Left colon (tissue), 2 donors: Measurements from ENCODE around the gene ITPK1. TPM values are rescaled to one million over a fixed set of nuclear protein-coding genes. Genes with fewer than 3 reads are reported as not detected.

ENCODE experiments used
- ATAC-seq: fragments of 200-7000 bp; cut with Tn5 transposase; one replicate; pipeline ENCODE4 v1.9.1; 2020; ENCODE audit warnings: mild to moderate bottlenecking, moderate library complexity
- DNase-seq, 2 donors: peaks; one replicate each; pipeline ENCODE4 v3.0.0-alpha.2; 2020
- intact Hi-C, 2 donors: fragments of 100-400 bp; cut with DNase I in 1 of 2; cut with micrococcal nuclease in 1 of 2; formaldehyde crosslinking; loops; one replicate each; pipeline versions ENCODE4 v1.11.2 to v1.14.0; 2022; cut with DNase I, micrococcal nuclease
- total RNA-seq, 2 donors: library from RNA; stranded (reverse); fragmentation: NEBNext Ultra II Directional; extraction: Animal tissue kit (Norgen Biotek cat#: 25700); gene quantifications; one replicate each; pipeline ENCODE4 v1.2.1, GENCODE V29; 2021
- donor health status: DM: no; HTN: no; CAD: no.
- donor health status: DM: yes; HTN: yes; CAD: no.

ITPK1 gene
- total RNA-seq, 2 donors from 2014 or later = 138 to 142 TPM

DNA sequence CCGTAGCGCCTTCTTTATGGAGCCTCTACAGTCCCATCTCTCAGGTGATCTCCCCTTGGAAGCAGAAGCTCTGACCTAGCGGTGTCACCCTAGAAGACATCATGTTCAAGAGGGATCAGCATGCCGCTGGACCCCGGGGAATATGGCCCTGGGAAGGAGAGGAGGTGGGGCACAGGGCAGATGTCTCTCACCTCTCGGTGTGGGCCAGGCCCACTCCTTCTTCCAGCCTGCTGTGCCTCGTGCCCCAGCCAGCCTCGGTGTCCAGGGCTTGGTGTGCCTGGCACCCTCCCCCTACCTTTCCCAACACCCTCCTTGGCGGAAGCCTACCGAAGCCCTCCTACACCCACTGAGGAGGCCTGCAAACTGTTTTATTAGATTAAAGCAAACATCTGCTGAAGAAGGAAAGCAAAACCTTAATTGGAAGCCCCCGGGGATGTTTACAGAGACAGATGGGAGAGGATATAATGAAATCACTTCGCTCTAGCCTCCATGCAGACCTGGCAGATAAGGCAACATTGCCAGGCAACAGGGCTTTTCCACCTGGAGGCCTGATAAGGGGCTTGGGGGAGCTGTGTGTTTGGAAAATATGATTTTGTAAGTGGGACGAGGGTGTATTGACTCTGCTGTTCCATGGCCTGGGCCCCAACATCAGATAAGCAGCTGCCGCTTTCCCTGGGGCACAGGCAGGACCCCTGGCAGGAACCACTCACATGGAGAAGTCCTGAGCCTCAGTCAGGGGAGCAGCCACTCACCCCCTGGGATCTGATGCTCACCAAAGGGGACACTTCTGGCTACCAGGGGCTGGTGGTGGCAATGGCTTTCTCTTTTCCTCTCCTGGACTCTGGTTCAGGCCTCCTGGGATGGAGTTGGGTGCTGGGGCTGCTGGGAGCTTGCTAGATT, 198.4 kb downstream of the ITPK1 start:
- ATAC-seq = peak; percentile 15
- DNase-seq = no peak
- intact Hi-C loops = no loop called here

DNA sequence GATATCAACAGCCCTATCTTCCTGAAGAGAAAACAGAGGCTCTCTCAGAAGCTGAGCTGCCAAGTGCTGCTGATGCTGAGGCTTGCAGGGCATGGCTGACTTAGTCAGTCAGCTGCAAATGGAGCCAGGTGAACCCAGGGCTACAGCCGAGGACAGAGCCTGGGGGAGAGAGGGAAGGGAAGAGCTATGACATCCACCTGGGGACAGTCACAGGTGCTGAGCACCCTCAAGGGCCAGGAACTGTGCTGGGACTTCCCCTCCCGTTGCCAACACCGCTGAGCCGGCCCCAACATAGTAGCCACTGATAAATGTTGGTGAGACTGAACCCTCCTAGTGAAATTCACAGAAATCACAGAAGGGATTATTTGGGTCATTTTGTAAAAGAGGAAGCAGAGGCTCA, 199.5 kb downstream of the ITPK1 start:
- ATAC-seq (no peak), DNase-seq (no peak)
- intact Hi-C loops = no loop called here

DNA sequence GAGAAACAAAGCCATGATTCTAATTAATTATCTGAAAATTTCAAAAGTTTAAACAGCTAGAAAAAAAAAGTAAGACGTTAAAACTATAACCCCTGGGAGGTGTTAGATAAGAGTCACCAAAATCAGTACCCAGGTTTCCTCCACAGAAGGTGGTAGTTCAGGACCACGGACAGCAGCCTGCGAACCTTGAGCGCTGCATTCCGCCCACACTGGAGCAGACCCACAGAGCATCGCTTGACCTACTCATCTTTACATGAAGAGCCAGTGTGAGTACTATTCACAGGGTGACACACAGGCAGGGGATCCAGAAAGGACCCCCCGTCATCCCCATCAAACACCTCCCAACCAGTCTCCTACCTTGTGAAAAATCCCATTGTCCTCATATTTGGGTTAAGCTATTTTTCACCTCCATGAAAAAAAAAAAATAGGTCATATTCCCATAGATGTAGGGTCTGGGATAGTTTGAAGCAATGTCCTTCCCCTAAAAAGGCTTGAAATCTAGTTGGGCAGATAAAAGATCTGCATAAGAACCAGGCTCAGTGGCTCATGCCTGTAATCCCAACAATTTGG, 201.6 kb downstream of the ITPK1 start:
- ATAC-seq (no peak), DNase-seq (peak in 1 of 2 donors; percentile 45)
- intact Hi-C loops = no loop called here

DNA sequence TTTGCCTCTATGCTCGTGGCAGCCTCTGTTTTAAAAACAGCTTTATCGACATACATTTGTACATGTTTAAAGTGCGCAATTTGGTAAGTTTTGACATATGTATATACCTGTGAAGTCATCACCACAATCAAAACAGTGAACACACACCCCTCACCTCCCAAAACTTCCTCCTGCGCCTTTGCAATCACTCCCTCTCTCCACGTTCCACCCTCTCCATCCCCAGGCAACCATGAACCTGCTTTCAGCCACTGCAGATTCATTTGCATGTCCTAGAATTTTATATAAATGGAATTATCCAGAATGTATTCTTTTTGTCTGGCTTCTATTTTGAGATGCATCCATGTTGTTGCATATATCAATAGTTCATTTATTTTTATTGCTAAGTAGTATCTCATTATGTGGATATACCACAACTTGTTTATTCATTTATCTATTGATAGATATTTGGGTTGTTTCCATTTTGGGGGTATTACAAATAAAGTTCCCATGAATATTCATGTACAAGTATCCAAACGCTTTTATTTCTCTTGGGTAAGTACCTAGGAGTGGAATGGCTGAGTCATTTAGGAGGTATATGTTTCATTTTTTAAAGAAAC, 208.3 kb downstream of the ITPK1 start:
- ATAC-seq (no peak), DNase-seq (no peak)
- intact Hi-C loops = no loop called here

DNA sequence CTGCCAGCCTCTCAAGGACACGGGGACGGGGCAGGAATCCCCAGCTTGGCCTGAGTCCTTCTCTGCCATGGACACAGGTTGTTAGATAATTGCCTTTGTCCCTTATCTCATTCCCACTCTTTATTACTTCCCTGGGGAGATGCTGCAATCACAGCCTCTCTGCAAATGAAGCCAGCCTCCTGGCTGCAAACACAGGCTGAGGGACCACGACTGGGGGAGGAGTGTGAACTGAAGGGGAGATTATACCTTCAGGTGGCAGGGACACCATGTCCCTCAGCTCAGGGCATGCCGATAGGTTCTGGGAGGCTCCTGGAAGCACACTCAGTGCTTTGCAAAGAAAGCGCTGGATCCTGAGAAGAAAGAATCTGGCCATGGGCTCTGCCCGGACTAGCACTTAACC, 208.9 kb downstream of the ITPK1 start:
- DNase-seq = no peak
- intact Hi-C loops = no loop called here
- peak; percentile 17 for ATAC-seq

DNA sequence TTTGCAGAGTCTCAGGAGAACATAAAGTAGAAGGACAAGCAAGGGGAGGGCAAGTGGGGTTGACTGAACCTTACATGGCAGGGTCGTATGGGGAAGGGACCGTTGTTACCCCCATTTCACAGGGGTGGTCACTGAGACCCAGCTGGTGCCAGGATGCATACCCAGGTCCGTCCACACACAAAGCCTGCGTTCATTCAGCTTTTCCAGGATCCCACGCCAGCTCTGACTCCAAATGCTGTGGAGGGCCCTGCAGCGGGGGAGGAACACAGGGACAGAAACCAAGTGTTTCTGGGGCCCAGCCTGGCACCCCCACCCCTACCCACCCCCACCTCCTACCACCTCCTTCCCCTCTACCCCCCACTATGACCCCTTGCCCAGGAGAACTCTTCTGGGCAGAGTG, 209.3 kb downstream of the ITPK1 start:
- no peak for ATAC-seq
- intact Hi-C loops = no loop called here
- no peak for DNase-seq

DNA sequence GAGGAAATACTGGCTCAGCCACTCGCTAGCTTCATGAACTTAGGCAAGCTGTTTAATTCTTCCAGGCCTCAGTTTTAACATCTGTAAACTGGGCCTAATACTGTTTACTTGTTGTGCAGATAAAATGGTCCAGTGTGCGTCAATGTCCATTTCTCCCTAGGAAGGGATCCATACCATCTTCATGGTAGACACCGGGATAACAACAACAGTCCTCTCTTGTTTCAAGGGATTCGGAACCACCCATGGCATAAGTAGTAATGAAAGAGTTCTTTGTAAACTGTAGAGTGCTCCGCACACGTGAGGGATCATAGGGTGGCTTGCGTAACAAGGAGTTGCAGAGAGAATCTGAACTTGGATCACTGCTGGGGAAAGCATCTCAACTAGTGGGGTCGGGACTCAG, 210.1 kb downstream of the ITPK1 start:
- DNase-seq (no peak), ATAC-seq (no peak)
- intact Hi-C loops = no loop called here

DNA sequence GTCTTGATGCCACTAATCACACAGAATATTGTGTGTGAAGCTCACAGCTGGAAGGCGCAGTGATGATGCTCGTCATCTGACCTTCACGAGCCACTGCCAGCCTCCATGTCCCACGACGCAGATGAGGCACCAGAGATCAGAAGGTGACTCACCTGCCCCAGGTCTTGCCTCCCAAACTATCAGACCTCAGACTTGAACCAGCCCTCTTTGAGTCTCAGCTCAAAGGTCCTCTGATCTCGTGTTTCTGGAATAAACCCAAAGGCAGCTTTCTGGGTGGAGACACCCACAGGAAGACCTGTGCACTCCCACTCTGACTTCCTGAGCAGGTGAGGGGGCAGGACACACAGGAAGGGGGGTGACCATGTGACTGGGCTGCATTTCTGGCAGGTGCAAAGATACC, 212.4 kb downstream of the ITPK1 start:
- ATAC-seq (no peak), DNase-seq (no peak)
- intact Hi-C loops = no loop called here

DNA sequence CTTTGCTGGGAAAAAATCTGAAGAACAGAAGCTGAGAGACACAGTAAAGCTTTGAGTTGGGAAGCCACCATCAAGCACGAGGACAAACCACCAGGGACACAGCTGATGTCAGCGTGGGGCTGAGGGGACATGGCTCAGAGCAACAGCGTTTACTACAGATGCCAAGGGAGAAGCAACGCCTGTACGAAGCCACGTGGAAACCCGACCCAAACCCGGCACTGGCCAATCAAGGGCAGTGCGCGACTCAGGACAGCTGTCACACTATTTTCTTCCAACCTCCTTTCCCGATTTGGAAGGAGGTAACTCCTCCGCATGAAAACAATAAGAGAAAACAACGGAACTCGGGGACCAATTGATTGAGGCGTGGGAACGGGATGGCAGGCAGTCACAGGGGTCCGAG, 213.0 kb downstream of the ITPK1 start:
- ATAC-seq = no peak
- intact Hi-C loops = no loop called here
- no peak for DNase-seq

DNA sequence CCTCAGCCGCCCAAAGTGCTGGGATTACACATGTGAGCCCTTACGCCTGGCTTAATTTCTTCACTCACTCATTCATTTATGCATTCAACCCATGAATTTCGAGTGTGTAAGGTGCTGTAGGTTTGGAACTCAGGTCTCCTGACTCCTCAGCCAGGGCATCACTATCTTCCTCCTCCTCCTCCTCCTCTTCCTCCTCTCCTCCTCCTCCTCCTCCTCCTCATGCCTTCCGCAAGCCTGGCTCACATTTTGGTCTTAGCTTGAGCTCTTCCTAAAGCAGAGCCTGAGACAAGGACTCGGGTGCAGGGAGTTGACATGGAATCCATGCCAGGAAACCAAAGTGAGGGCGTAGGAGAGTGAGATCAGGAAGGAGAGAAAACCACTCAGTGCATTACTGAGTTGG, 213.5 kb downstream of the ITPK1 start:
- intact Hi-C loops = no loop called here

DNA sequence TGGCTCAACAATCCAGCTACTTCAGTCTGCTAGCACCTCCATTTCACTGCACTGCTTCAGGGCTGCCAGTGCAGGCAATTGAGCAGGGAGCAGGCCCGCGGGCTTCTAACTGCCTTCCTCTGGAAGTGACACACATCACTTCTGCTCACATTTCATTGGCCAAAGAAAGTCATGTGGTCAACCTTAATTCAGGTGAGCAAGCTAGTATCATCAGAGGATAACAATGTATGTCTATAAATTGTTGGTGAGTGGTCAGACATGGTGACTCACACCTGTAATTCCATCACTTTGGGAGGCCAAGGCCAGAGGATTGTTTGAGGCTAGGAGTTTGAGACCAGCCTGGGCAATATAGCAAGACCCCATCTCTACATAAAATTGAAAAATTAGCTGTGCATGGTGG, 215.1 kb downstream of the ITPK1 start:
- intact Hi-C loops = no loop called here
- no peak for DNase-seq
- no peak for ATAC-seq

More for the DNA sequence above, 213.5 kb downstream of the ITPK1 start:
- DNase-seq (no peak), ATAC-seq (no peak)

DNA sequence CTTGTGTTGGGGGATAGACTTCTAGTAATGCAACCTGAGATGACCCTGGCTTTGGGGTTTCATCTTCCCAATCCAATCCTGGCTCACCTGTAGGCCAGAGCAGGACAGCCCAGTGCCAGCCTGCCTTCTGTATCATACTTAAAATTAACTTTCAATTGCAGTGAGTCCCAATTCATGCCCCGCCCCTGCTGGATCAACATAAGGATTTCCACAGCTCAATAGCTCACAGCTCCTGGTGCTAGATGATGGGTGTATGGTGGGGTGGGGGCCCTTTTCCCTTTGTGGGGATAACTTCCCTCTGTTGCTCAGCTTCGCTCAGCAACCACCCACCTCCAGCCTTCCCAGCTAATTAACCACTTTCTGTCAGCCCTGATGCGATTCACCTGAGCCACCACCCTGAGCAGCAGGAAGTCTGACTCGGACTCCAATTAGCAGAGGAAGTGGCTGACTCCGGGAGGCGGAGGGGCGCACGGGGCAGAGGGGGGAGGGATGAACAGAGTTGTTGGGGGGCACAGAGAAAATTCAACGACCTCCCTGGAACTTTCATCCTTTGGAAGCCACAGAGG, 217.1 kb downstream of the ITPK1 start:
- intact Hi-C loops = no loop called here
- ATAC-seq (no peak), DNase-seq (no peak)

DNA sequence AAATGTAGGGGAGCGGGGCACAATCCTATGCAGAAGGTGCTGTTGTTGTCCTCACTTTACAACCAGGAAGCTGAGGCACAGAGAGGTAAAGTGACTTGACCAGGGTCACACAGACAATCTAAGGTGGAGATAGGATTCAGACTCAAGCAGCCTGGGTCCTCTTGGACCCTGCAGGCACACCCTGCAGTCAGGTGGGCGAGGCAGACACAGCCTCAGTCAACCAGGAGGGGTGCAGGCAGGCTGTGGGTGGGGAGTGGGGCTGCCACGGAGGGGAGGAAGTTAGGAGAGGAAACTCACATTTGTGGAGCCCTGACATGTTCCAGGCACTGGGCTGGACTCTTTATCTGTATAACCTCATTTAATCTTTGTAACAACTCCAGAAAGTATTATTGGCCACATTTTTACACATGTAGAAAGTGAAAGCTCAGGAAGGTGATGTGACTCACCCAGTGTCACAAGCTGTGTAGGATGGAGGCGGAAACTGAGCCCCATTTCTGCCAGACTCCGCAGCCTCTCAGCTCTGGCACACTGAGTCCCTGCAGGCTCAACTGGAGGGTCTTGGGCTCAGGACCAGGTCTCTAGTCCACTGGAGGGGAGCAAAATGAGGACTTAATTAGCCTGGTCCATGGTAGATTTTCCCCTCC, 217.7 kb downstream of the ITPK1 start:
- ATAC-seq (no peak), DNase-seq (no peak)
- intact Hi-C loops = no loop called here

DNA sequence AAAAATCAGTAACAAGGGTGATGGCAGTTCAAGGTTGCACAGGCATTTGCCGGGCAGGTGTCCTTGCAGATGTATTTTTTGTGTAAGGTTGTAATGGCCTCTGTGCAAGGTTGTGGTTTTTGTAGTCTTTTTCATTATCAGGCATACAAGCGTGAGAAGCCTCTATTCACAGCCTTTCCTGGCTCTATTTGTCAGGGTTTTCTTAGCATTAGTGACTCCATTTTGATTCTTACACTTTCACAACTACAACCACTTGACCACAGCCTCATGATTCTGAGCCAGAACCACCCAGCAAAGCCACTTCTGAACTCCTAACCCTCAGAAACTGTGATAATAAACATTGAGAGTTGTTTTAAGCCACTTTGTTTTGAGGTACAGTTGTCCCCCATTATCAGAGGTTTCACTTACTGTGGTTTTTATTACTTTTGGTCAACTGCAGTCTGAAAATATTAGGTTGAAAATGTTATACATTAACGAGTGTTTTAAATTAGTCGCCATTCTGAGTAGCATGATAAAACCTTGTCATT, 220.3 kb downstream of the ITPK1 start:
- DNase-seq = no peak
- intact Hi-C loops = no loop called here
- no peak for ATAC-seq

DNA sequence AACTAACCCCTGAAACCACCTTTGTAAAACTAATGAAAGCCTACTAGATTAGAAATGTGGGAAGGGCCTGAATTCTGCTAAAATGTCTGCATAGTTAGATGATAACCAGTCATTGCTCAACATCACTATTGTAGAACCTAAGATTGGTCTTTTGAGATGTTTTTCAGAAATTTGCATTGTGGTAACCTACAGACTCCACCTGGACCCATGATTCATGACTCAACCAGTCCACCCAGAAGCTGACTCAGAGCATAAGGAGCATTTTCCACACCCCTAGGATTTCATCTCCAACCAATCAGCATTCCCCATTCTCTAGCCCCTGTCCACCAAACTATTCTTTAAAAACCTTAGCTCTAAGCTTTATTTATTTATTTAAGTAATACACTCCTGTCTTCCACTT, 223.1 kb downstream of the ITPK1 start:
- intact Hi-C loops = no loop called here
- DNase-seq (no peak), ATAC-seq (no peak)

DNA sequence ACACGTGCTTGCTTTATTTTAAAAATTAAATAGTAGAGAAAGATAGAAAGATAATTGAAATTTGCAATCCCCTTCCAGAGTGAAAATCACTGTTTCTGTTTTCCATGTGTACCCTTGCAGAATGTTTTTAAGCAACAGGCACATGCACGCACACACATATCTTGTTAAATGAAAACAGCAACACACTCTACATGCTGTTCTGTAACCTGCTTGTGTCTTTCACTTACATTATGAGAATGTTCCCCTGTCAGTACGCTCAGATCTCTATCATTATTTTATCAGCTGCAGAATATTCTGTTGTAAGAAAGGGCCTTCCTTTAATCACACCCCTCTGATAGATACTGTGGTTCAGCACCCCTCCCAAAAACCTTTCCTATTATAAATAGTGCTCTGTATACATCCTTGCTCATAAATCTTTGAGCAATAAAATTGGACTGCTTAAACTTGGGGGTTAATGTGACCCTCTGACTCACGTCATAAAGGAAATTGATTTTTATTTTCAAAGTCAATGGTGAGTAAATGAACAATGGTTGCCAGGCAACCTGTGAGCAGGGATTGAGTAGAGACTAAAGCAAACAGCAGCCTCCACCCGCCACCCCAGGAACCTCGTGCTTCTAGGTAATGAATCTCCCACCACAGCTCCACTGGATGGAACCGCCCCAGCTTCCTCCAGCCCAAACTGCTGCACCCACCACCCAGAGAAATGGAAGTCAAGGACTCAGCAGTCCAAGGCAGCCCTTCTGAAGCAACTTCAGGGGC, 224.7 kb downstream of the ITPK1 start:
- intact Hi-C loops = no loop called here
- peak; percentile 31 for ATAC-seq
- no peak for DNase-seq

DNA sequence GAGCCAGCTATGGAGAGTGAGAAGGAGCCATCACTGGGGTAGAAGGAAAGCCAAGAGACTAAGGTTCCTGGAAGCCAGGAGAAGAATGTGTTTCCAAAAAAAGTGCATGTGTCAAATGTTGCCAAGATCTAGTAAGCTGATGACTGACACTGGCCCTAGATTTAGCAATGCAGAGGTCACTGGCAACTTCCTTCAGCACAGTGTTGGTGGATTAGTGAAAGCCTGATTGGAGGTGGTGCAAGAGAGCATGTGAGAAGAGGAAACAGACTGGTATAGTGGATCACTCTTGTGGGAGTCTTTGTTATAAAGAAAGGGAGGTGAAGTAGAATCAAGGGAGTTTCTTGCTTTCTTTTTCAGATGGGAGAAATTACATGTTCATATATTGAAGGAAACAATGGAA, 226.8 kb downstream of the ITPK1 start:
- DNase-seq (no peak), ATAC-seq (no peak)
- intact Hi-C loops = no loop called here

DNA sequence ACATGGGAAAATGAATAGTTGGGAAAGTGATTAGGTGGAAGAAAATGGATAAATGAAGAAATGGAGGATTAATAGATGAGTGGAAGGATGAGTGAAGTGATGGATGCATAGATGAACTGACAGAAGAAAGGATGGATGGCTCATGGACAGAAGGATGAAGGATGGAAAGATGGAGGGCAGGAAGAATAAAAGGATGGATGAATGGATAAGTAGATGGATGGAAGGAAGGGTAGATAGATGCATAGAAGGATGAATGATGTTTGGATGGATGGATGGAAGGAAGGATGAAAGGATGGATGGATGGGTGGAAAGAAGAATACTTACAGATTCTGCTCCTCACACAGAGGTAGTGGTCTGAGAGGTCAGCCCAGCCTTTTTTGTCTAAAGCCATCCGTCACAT, 228.6 kb downstream of the ITPK1 start:
- no peak for ATAC-seq
- intact Hi-C loops = no loop called here

More for the DNA sequence above, 228.6 kb downstream of the ITPK1 start:
- no peak for DNase-seq
